Measurements from ENCODE around the gene KRTAP16-1. TPM values are rescaled to one million over a fixed set of nuclear protein-coding genes. Genes with fewer than 3 reads are reported as not detected.
A peak's percentile ranks its signal among the peaks of the same experiment; 100 is the strongest.

Gene KRTAP16-1
- total RNA-seq, 1 donor from 2014 or later: not detected

- no peaks in the 10 kb centered on the region for H3K4me1 Mint-ChIP-seq (ENCODE audit: unreplicated experiment)
- H3K9me3 Mint-ChIP-seq (ENCODE audit: unreplicated experiment): no peaks in the 10 kb centered on the region
- no peak overlapping the region for H3K27ac Mint-ChIP-seq (ENCODE audit: unreplicated experiment)
- no peaks in the 10 kb centered on the region for H3K36me3 Mint-ChIP-seq (ENCODE audit: unreplicated experiment)
- H3K27me3 Mint-ChIP-seq (ENCODE audit: unreplicated experiment): peaks cover 3% of the 10 kb centered on the region
- no peak for DNase-seq (ENCODE audit: extremely low spot score, unreplicated experiment)
- no peak overlapping the region for H3K4me3 Mint-ChIP-seq (ENCODE audit: unreplicated experiment)
- TF ChIP-seq, protein P1, sequence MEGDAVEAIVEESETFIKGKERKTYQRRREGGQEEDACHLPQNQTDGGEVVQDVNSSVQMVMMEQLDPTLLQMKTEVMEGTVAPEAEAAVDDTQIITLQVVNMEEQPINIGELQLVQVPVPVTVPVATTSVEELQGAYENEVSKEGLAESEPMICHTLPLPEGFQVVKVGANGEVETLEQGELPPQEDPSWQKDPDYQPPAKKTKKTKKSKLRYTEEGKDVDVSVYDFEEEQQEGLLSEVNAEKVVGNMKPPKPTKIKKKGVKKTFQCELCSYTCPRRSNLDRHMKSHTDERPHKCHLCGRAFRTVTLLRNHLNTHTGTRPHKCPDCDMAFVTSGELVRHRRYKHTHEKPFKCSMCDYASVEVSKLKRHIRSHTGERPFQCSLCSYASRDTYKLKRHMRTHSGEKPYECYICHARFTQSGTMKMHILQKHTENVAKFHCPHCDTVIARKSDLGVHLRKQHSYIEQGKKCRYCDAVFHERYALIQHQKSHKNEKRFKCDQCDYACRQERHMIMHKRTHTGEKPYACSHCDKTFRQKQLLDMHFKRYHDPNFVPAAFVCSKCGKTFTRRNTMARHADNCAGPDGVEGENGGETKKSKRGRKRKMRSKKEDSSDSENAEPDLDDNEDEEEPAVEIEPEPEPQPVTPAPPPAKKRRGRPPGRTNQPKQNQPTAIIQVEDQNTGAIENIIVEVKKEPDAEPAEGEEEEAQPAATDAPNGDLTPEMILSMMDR (IDR thresholded peaks at IDR 0.05): no peak
Observed at GRCh38 chr17:41333836-41334235, 24.7 kb upstream of the KRTAP16-1 start.

GRCh38 chr17:41333098-41333497 lies 24.0 kb upstream of the KRTAP16-1 start:
- no peaks in the 10 kb centered on the region for H3K36me3 Mint-ChIP-seq (ENCODE audit: unreplicated experiment)
- H3K4me1 Mint-ChIP-seq (ENCODE audit: unreplicated experiment): no peaks in the 10 kb centered on the region
- no peak for DNase-seq (ENCODE audit: extremely low spot score, unreplicated experiment)
- no peaks in the 10 kb centered on the region for H3K9me3 Mint-ChIP-seq (ENCODE audit: unreplicated experiment)
- TF ChIP-seq, protein P1 (IDR thresholded peaks at IDR 0.05): no peak
- peaks cover 3% of the 10 kb centered on the region for H3K27me3 Mint-ChIP-seq (ENCODE audit: unreplicated experiment)
- no peak overlapping the region for H3K27ac Mint-ChIP-seq (ENCODE audit: unreplicated experiment)
- H3K4me3 Mint-ChIP-seq (ENCODE audit: unreplicated experiment): no peak overlapping the region

DNA sequence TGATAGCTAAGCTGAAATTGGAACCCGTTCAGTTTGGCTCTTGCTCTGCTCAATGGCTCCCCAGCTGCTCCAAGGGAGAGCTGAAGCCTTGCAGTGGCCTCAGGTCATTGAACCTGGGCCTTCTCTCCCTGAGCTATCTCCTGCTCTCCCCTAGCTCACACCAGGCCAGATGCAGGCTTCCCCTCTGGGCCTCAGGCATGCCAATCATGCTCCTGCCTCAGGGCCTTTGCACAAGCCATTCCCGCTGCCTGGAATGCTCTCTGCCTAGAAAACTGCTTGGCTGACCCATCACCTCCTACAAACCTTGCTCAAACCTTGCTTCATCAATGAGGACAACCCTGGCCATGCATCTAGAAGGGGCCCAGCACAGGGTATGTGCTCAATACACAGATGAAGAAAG lies 23.1 kb upstream of the KRTAP16-1 start:
- Mint-ChIP-seq H3K27me3 (ENCODE audit: unreplicated experiment) (peaks cover 3% of the 10 kb centered on the region), H3K4me3 (ENCODE audit: unreplicated experiment) (no peak overlapping the region), H3K9me3 (ENCODE audit: unreplicated experiment) (no peaks in the 10 kb centered on the region), H3K27ac (ENCODE audit: unreplicated experiment) (no peak overlapping the region), H3K4me1 (ENCODE audit: unreplicated experiment) (peaks cover 3% of the 10 kb centered on the region), H3K36me3 (ENCODE audit: unreplicated experiment) (no peaks in the 10 kb centered on the region)
- TF ChIP-seq, protein P1 (IDR thresholded peaks at IDR 0.05): no peak
- DNase-seq (ENCODE audit: extremely low spot score, unreplicated experiment): no peak

DNA sequence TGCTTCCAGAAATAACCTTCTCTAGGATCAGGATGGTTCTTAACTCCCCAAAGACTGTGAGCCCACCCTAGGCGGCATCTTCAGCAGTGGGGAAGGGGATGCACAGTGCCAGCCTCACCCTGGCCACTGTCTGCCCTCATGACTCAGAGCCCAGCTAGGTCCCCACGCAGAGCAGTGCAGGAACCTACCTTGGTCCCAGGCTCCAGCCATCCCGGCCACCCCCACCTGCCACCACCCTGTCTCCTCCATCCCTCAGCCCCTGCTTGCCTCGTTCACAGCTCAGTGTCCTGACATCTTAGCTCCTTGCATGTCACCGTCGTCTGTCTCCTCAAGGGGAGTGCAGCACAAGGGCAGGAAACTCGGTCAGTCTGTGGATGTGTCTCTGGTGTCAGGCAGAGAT lies 22.5 kb upstream of the KRTAP16-1 start:
- Mint-ChIP-seq H3K27me3 (ENCODE audit: unreplicated experiment) (peaks cover 3% of the 10 kb centered on the region), H3K4me3 (ENCODE audit: unreplicated experiment) (no peak overlapping the region), H3K4me1 (ENCODE audit: unreplicated experiment) (peaks cover 3% of the 10 kb centered on the region), H3K36me3 (ENCODE audit: unreplicated experiment) (no peaks in the 10 kb centered on the region), H3K9me3 (ENCODE audit: unreplicated experiment) (no peaks in the 10 kb centered on the region), H3K27ac (ENCODE audit: unreplicated experiment) (no peak overlapping the region)
- no peak for DNase-seq (ENCODE audit: extremely low spot score, unreplicated experiment)
- TF ChIP-seq, protein P1 (IDR thresholded peaks at IDR 0.05): no peak

GRCh38 chr17:41329279-41329948 lies 20.3 kb upstream of the KRTAP16-1 start:
- H3K4me1 Mint-ChIP-seq (ENCODE audit: unreplicated experiment): peaks cover 3% of the 10 kb centered on the region
- H3K9me3 Mint-ChIP-seq (ENCODE audit: unreplicated experiment): no peaks in the 10 kb centered on the region
- no peaks in the 10 kb centered on the region for H3K36me3 Mint-ChIP-seq (ENCODE audit: unreplicated experiment)
- no peak for DNase-seq (ENCODE audit: extremely low spot score, unreplicated experiment)
- TF ChIP-seq, protein P1 (IDR thresholded peaks at IDR 0.05): peak; percentile 79
- no peak overlapping the region for H3K4me3 Mint-ChIP-seq (ENCODE audit: unreplicated experiment)
- no peaks in the 10 kb centered on the region for H3K27me3 Mint-ChIP-seq (ENCODE audit: unreplicated experiment)
- no peak overlapping the region for H3K27ac Mint-ChIP-seq (ENCODE audit: unreplicated experiment)

Data from osteocyte (in vitro differentiated cells).